ENCODE results near the gene GOLGA7B.

GRCh38 chr10:97811958-97812357 lies 37.7 kb upstream of the GOLGA7B start:
- TF ChIP-seq CTCF (IDR thresholded peaks at IDR 0.05) (no peak), EP300 (IDR thresholded peaks at IDR 0.05; ENCODE audit: low read depth) (no peak)

All from transverse colon (tissue), 3 donors.